NT2/D1 (cell line): ENCODE measurements around the gene ZFYVE21.

Source experiments
- YY1 ChIP-seq: IDR thresholded peaks from 2 replicates; pipeline ENCODE4 v1.6.1; 2011; ENCODE audit not compliant: insufficient read length, insufficient read depth
- ZNF274 ChIP-seq: IDR thresholded peaks from 2 replicates; pipeline ENCODE4 v1.6.1; 2011; ENCODE audit warnings: mild to moderate bottlenecking, low read depth, low read length

GRCh38 chr14:103716091-103716801 is 636 bp downstream of the ZFYVE21 start:
- no peak for TF ChIP-seq YY1
- no peak for TF ChIP-seq ZNF274
